BLaER1 (cell line): Measurements from ENCODE around the gene SMIM20.
A peak's percentile ranks its signal among the peaks of the same experiment; 100 is the strongest.

Experiments used
- H3K27ac ChIP-seq: shearing (Covaris generic); formaldehyde crosslinking; 2 replicates; pipeline ENCODE4 v1.8.1; 2022
- H3K27me3 ChIP-seq: shearing (Covaris generic); formaldehyde crosslinking; 2 replicates; pipeline ENCODE4 v1.8.1; 2022
- H3K36me3 ChIP-seq: shearing (Covaris generic); formaldehyde crosslinking; 2 replicates; pipeline ENCODE4 v1.8.1; 2022
- H3K4me1 ChIP-seq: shearing (Covaris generic); formaldehyde crosslinking; 2 replicates; pipeline ENCODE4 v1.8.1; 2022
- H3K4me2 ChIP-seq: shearing (Covaris generic); formaldehyde crosslinking; 2 replicates; pipeline ENCODE4 v1.8.1; 2022
- H3K4me3 ChIP-seq: shearing (Covaris generic); formaldehyde crosslinking; 2 replicates; pipeline ENCODE4 v1.8.1; 2022
- H3K9ac ChIP-seq: shearing (Covaris generic); formaldehyde crosslinking; 2 replicates; pipeline ENCODE4 v1.8.1; 2022
- H3K9me3 ChIP-seq: shearing (Covaris generic); formaldehyde crosslinking; 2 replicates; pipeline ENCODE4 v1.8.1; 2022
- H4K20me1 ChIP-seq: shearing (Covaris generic); formaldehyde crosslinking; 2 replicates; pipeline ENCODE4 v1.8.1; 2022
- Cebpa-rat ChIP-seq: shearing (Covaris generic); IDR thresholded peaks from 2 replicates; pipeline ENCODE4 v1.8.1; 2022

SMIM20 gene

DNA sequence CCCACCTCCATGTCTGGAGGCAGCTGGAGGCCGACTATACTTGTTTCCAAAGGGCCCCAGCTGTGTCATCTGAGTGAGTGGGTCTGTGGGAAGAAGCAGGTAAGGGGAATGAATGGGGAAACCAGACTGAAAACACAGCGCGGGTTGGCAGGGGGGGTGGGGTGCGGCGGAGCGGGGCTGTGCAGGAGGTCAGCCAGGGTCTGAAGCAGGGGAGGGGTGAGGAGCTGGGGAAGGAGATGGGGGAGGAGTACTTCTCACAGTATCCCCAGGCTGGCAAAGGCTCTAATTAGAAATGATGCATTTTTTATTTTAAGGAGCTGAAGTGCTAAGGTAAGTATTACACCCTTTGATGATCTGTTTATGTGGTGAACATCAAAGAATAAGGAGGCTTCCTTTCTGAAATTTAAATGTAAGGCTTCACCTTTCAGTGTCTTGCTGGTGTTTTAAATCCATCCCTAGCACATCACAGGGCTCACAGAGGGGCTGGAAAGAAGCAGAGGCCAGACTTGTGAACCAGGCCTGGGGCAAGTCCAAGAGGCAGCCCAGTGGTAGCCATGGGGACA lies 37.5 kb downstream of the SMIM20 start:
- H3K27ac ChIP-seq: no peak overlapping the region
- no peaks in the 10 kb centered on the region for H4K20me1 ChIP-seq
- H3K4me2 ChIP-seq: no peak overlapping the region

GRCh38 chr4:25953740-25954139 lies 39.7 kb downstream of the SMIM20 start:
- Histone ChIP-seq H3K27ac (no peak overlapping the region), H3K4me2 (no peak overlapping the region), H3K9ac (no peak overlapping the region), H3K4me1 (peaks cover 20% of the 10 kb centered on the region), H3K4me3 (no peak overlapping the region), H3K36me3 (no peaks in the 10 kb centered on the region), H3K27me3 (no peaks in the 10 kb centered on the region), H4K20me1 (no peaks in the 10 kb centered on the region), H3K9me3 (no peaks in the 10 kb centered on the region)
- TF ChIP-seq Cebpa-rat: no peak

More for the DNA sequence above, 37.5 kb downstream of the SMIM20 start:
- no peaks in the 10 kb centered on the region for H3K36me3 ChIP-seq
- no peak for TF ChIP-seq Cebpa-rat
- H3K27me3 ChIP-seq: no peaks in the 10 kb centered on the region
- H3K9ac ChIP-seq: no peak overlapping the region
- peaks cover 16% of the 10 kb centered on the region for H3K4me1 ChIP-seq
- H3K4me3 ChIP-seq: no peak overlapping the region
- H3K9me3 ChIP-seq: no peaks in the 10 kb centered on the region

DNA sequence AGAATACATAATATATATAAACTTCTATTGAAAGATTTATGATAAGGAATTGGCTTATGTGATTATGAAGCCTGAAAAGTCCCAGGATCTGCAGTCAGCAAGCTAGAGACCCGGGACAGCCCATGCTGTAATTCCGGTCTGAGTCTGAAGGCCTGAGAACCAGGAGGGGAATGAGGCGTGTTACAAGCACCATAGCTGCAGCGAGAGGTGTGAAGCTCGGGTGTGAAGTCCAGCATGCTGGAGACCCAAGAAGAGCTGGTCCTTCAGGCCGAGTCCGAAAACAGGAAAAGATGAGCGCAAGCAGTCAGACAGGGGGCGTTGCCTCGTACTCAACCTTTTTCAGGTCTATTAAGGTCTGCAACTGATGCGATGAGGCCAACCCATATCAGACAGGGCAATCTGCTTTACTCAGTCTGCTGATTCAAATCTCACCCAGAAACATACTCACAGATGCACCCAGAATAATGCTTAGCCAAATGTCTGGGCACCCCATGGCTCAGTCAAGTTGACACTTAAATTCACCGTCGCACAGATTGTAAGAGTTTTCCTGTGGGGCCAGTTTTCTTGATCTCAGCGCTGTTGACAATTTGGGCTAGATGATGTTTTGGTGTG lies 40.4 kb downstream of the SMIM20 start:
- Histone ChIP-seq H3K4me1 (peaks cover 20% of the 10 kb centered on the region), H4K20me1 (no peaks in the 10 kb centered on the region), H3K9ac (no peak overlapping the region), H3K9me3 (no peaks in the 10 kb centered on the region), H3K4me3 (no peak overlapping the region), H3K27me3 (no peaks in the 10 kb centered on the region), H3K27ac (no peak overlapping the region), H3K4me2 (no peak overlapping the region), H3K36me3 (no peaks in the 10 kb centered on the region)
- TF ChIP-seq Cebpa-rat: no peak

- Histone ChIP-seq H3K9me3 (no peaks in the 10 kb centered on the region), H4K20me1 (no peaks in the 10 kb centered on the region), H3K4me1 (peaks cover 15% of the 10 kb centered on the region), H3K4me3 (no peak overlapping the region), H3K36me3 (no peaks in the 10 kb centered on the region), H3K27ac (no peak overlapping the region), H3K9ac (no peak overlapping the region), H3K4me2 (no peak overlapping the region), H3K27me3 (no peaks in the 10 kb centered on the region)
- TF ChIP-seq Cebpa-rat: no peak
Measured at GRCh38 chr4:25955705-25956104, 41.7 kb downstream of the SMIM20 start.

DNA sequence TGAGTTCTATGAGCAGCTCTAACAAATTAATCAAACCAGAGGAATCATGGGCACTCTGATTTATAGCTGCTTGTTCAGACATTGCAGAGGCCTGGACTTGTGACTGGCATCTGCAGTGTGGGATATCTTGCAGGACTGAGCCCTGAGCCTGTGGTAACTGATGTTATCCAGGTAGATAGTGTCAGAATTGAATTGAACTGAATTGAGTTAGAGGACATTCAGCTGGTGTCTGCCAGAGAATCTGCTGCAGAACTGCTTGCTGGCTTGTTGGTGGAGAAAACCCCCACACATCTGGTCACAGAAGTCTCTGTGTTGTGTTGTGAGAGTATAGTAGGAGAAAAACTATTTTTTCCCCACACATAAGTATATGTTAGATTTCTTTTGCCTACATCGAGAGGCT lies 42.2 kb downstream of the SMIM20 start:
- H3K4me3 ChIP-seq: no peak overlapping the region
- H3K9ac ChIP-seq: no peak overlapping the region
- H4K20me1 ChIP-seq: no peaks in the 10 kb centered on the region
- TF ChIP-seq Cebpa-rat: no peak
- H3K36me3 ChIP-seq: no peaks in the 10 kb centered on the region
- no peaks in the 10 kb centered on the region for H3K27me3 ChIP-seq
- H3K27ac ChIP-seq: no peak overlapping the region
- no peak overlapping the region for H3K4me2 ChIP-seq
- H3K4me1 ChIP-seq: peaks cover 10% of the 10 kb centered on the region; the same call in 1 of the 2 replicates
- no peaks in the 10 kb centered on the region for H3K9me3 ChIP-seq

GRCh38 chr4:25958110-25958509 lies 44.1 kb downstream of the SMIM20 start:
- Histone ChIP-seq H3K9me3 (no peaks in the 10 kb centered on the region), H3K27me3 (no peaks in the 10 kb centered on the region), H3K4me1 (peaks cover 4% of the 10 kb centered on the region; the same call in 1 of the 2 replicates), H3K4me2 (no peak overlapping the region), H3K36me3 (no peaks in the 10 kb centered on the region), H3K4me3 (no peak overlapping the region), H3K9ac (no peak overlapping the region), H3K27ac (no peak overlapping the region), H4K20me1 (no peaks in the 10 kb centered on the region)
- no peak for TF ChIP-seq Cebpa-rat

DNA sequence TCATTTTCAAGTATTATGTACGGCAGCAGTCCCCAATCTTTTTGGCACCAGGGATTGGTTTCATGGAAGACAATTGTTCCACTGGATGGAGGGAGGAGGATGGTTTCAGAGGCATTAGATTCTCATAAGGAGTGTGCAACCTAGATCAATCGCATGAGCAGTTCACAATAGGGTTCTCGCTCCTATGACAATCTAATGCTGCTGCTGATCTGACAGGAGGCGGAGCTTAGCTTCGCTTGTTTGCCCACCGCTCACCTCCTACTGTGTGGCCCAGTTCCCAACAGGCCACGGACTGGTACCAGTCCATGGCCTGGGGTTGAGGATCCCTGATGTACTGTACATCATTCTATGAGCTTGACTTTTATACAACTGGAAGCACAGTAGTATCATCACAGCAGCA lies 48.4 kb downstream of the SMIM20 start:
- H3K9ac ChIP-seq: no peak overlapping the region
- TF ChIP-seq Cebpa-rat: no peak
- H3K4me3 ChIP-seq: no peak overlapping the region
- H3K36me3 ChIP-seq: no peaks in the 10 kb centered on the region
- no peak overlapping the region for H3K4me2 ChIP-seq
- no peaks in the 10 kb centered on the region for H4K20me1 ChIP-seq
- no peaks in the 10 kb centered on the region for H3K27me3 ChIP-seq
- no peaks in the 10 kb centered on the region for H3K9me3 ChIP-seq
- peaks cover 8% of the 10 kb centered on the region; the same call in 1 of the 2 replicates for H3K4me1 ChIP-seq
- no peak overlapping the region for H3K27ac ChIP-seq

- no peaks in the 10 kb centered on the region for H3K36me3 ChIP-seq
- TF ChIP-seq Cebpa-rat: no peak
- H3K9me3 ChIP-seq: no peaks in the 10 kb centered on the region
- H3K27me3 ChIP-seq: no peaks in the 10 kb centered on the region
- H3K27ac ChIP-seq: no peak overlapping the region
- peaks cover 36% of the 10 kb centered on the region for H3K4me1 ChIP-seq
- no peaks in the 10 kb centered on the region for H4K20me1 ChIP-seq
- H3K4me2 ChIP-seq: no peak overlapping the region
- H3K9ac ChIP-seq: no peak overlapping the region
- no peak overlapping the region for H3K4me3 ChIP-seq
Measured at GRCh38 chr4:25965629-25966028, 51.6 kb downstream of the SMIM20 start.

- Histone ChIP-seq H3K36me3 (no peaks in the 10 kb centered on the region), H3K9me3 (no peaks in the 10 kb centered on the region), H3K27ac (no peak overlapping the region), H3K4me3 (no peak overlapping the region), H3K9ac (no peak overlapping the region), H4K20me1 (no peaks in the 10 kb centered on the region), H3K27me3 (no peaks in the 10 kb centered on the region), H3K4me2 (no peak overlapping the region), H3K4me1 (peaks cover 41% of the 10 kb centered on the region)
- TF ChIP-seq Cebpa-rat: no peak
Measured at GRCh38 chr4:25966171-25966570, 52.2 kb downstream of the SMIM20 start.

DNA sequence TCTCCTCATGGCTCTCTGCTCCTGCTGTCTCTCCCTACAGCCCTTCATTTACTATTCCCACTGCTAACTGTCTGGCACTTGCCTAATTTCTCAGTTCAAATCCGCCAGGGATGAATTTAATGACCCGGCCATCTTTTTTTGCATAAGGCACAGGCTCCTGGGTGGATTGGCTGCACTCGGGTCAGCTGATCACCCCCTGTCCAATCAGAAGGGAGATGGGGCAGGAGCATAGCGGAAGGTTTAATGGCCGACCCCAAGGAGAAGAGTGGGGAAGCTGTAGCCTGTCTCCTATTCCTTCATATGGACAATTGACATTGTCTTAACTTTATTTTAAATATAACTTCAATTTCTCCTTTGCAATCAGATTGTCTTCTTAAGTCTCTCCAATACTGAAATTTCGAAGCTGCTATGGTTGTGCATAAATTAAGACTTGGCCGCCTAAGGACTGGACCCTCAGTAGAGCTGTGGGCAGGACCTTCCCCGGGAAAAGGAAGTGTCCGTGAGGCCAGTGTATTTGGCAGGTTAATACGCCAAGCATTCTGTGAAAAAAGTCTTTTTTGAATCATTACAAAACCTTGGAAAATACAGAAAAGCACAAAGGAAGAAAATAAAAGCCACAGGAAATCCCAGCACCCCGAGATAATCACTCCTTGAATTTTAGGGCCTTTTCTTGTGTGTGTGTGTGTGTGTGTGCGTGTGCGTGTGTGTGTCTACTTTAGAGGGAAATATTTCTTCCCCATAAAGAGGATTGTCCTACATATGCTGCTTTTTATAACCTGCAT lies 55.5 kb downstream of the SMIM20 start:
- H3K4me2 ChIP-seq: peak overlapping the region; percentile 86
- no peaks in the 10 kb centered on the region for H3K27me3 ChIP-seq
- H3K4me3 ChIP-seq: peak overlapping the region; percentile 19; the same call in 1 of the 2 replicates
- no peaks in the 10 kb centered on the region for H3K36me3 ChIP-seq
- H3K27ac ChIP-seq: peak overlapping the region; percentile 73
- 0 out of 2 replicates have a peak overlapping the region, but pooled peaks have one; percentile 17 for H3K9ac ChIP-seq
- peaks cover 44% of the 10 kb centered on the region for H3K4me1 ChIP-seq
- no peaks in the 10 kb centered on the region for H4K20me1 ChIP-seq
- TF ChIP-seq Cebpa-rat: no peak
- H3K9me3 ChIP-seq: no peaks in the 10 kb centered on the region
